HepG2 (cell line): ENCODE measurements around the gene SPRY1. TPM values are rescaled to one million over a fixed set of nuclear protein-coding genes. Genes with fewer than 3 reads are reported as not detected.

Source experiments
- ATAC-seq: fragments of 200-7000 bp; cut with Tn5 transposase; 3 replicates; pipeline ENCODE4 v1.9.1; 2020; ENCODE audit warnings: mild to moderate bottlenecking, moderate library complexity
- Bru-seq: library from RNA; stranded (reverse); fragments of 400-500 nt; gene quantifications from one replicate; lab custom pipeline; 2021; lab: Mats Ljungman, UMichigan
- BruChase-seq, 2 experiments: library from RNA; stranded (reverse); fragments of 400-500 nt; gene quantifications; one replicate each; lab custom pipeline; 2021; lab: Mats Ljungman, UMichigan
- BruUV-seq: library from RNA; stranded (reverse); fragments of 400-500 nt; replicated peaks from 2 replicates; lab custom pipeline; 2021; lab: Mats Ljungman, UMichigan
- CTCF ChIA-PET: fragments of 300-600 bp; formaldehyde crosslinking; extraction: SDS; loops from one replicate; lab custom pipeline; 2021; ENCODE audit warnings: low total read pairs, inconsistent platforms, low intra/inter-chr PET ratio; lab: Yijun Ruan, JAX
- POLR2A ChIA-PET: fragments of 350-600 bp; sonication (Branson Sonifier 250); formaldehyde crosslinking; loops from one replicate; lab custom pipeline; 2020; ENCODE audit warnings: antibody characterized with exemption, inconsistent platforms; lab: Yijun Ruan, JAX
- DNase-seq: peaks from one replicate; pipeline ENCODE4 v3.0.0-alpha.2; 2015; ENCODE audit warnings: low spot score
- FAIRE-seq: peaks from 3 replicates; lab custom pipeline; 2011; peaks lifted over from hg19 to GRCh38; lab: Jason Lieb, UNC
- H2AFZ ChIP-seq: one replicate; pipeline ENCODE4 v1.6.1; 2011; ENCODE audit warnings: low read length, inconsistent platforms
- H3K27ac ChIP-seq: fragments of 300-600 bp; 3 replicates; pipeline ENCODE4 v1.8.0; 2011; ENCODE audit warnings: mixed run types, mild to moderate bottlenecking, mixed read lengths, low read length, inconsistent platforms; ENCODE audit not compliant: insufficient read depth; ENCODE audit errors: extremely low read length
- H3K27me3 ChIP-seq, 2 experiments: fragments of 200-600 bp in 1 of 2; 2 replicates in 1 of 2; 3 replicates in 1 of 2; pipeline versions ENCODE4 v1.6.0 to v1.8.0; 2011; ENCODE audit warnings: low read length in 2 of 2, mild to moderate bottlenecking in 2 of 2, moderate library complexity in 2 of 2, inconsistent platforms in 1 of 2; ENCODE audit not compliant: insufficient read depth in 2 of 2, control insufficient read depth in 1 of 2
- H3K36me3 ChIP-seq, 2 experiments: fragments of 200-600 bp in 1 of 2; replicated peaks in 1 of 2; 2 replicates in 1 of 2; 3 replicates in 1 of 2; pipeline versions ENCODE4 v1.5.1 to v1.8.0; 2011; ENCODE audit warnings: low read length in 2 of 2, inconsistent platforms in 1 of 2; ENCODE audit not compliant: insufficient read depth in 2 of 2, control insufficient read depth in 1 of 2
- H3K4me1 ChIP-seq: 2 replicates; pipeline ENCODE4 v1.5.1; 2012; ENCODE audit warnings: low read length, inconsistent platforms; ENCODE audit not compliant: insufficient read depth
- H3K4me2 ChIP-seq: 2 replicates; pipeline ENCODE4 v1.6.0; 2011; ENCODE audit warnings: low read depth, low read length, inconsistent platforms
- H3K4me3 ChIP-seq, 3 experiments: fragments of 200-600 bp in 1 of 3; sonication (generic), shearing (Covaris generic) in 1 of 3; replicated peaks in 1 of 3; 2 replicates each; pipeline ENCODE4 v1.5.1; 2011 to 2016; ENCODE audit warnings: low read length in 3 of 3, inconsistent platforms in 2 of 3, low read depth in 2 of 3, mild to moderate bottlenecking in 2 of 3, control low read depth in 1 of 3, mixed read lengths in 1 of 3; ENCODE audit not compliant: insufficient read depth in 1 of 3
- H3K79me2 ChIP-seq: one replicate; pipeline ENCODE4 v1.6.1; 2011; ENCODE audit warnings: low read length, inconsistent platforms; ENCODE audit not compliant: insufficient read depth
- H3K9ac ChIP-seq: 2 replicates; pipeline ENCODE4 v1.6.0; 2011; ENCODE audit warnings: mild to moderate bottlenecking, low read depth, low read length, inconsistent platforms; ENCODE audit not compliant: insufficient read depth
- H3K9me3 ChIP-seq: 2 replicates; pipeline ENCODE4 v1.5.1; 2012; ENCODE audit warnings: mild to moderate bottlenecking, low read length
- H4K20me1 ChIP-seq: 2 replicates; pipeline ENCODE4 v1.6.0; 2011; ENCODE audit warnings: inconsistent platforms, mild to moderate bottlenecking, low read length, moderate library complexity; ENCODE audit not compliant: insufficient read depth
- BCL6 ChIP-seq: IDR thresholded peaks from 2 replicates; pipeline ENCODE4 v1.6.1; 2016; ENCODE audit warnings: missing genetic modification reagents, missing compliant biosample characterization
- DNMT3B ChIP-seq: conservative IDR thresholded peaks from 2 replicates; pipeline ENCODE4 v1.6.1; 2016; ENCODE audit warnings: missing biosample characterization, control low read depth
- E2F1 ChIP-seq: sonication (generic); formaldehyde crosslinking; IDR thresholded peaks from 2 replicates; pipeline ENCODE4 v1.5.0; 2020; ENCODE audit warnings: missing genetic modification reagents
- FLYWCH1 ChIP-seq: sonication (generic); formaldehyde crosslinking; IDR thresholded peaks from 2 replicates; pipeline ENCODE4 v1.8.1; 2023; ENCODE audit warnings: mild to moderate bottlenecking, missing genetic modification reagents
- HOXA5 ChIP-seq: sonication (generic); formaldehyde crosslinking; IDR thresholded peaks from 2 replicates; pipeline ENCODE4 v1.4.0; 2020; ENCODE audit warnings: missing genetic modification reagents
- LRRFIP1 ChIP-seq: sonication (generic); formaldehyde crosslinking; conservative IDR thresholded peaks from 2 replicates; pipeline ENCODE4 v1.4.0; 2020; ENCODE audit warnings: missing genetic modification reagents
- MNT ChIP-seq: fragments of 450-650 bp; IDR thresholded peaks from 2 replicates; pipeline ENCODE4 v1.6.1; 2016
- PHF21A ChIP-seq: sonication (generic); formaldehyde crosslinking; IDR thresholded peaks from 2 replicates; pipeline ENCODE4 v1.5.0; 2020; ENCODE audit warnings: mild to moderate bottlenecking, missing genetic modification reagents
- ZNF414 ChIP-seq: sonication (generic); formaldehyde crosslinking; IDR thresholded peaks from 2 replicates; pipeline ENCODE4 v1.5.0; 2020; ENCODE audit warnings: missing genetic modification reagents
- WGBS: methylation state at CpG from one replicate; pipeline ENCODE4 v1.1.6; 2017; ENCODE audit warnings: low lambda C conversion rate; 5-methylcytosine and 5-hydroxymethylcytosine counted together
- in situ Hi-C: cut with HindIII; loops from 2 replicates; pipeline ENCODE4 v1.10.0; 2017; ENCODE audit warnings: low pct_unique_long_range_greater_than_20kb; ENCODE audit not compliant: extremely low pct_ligation_motif_present
- intact Hi-C: fragments of 100-400 bp; cut with micrococcal nuclease; formaldehyde crosslinking; loops from one replicate; pipeline ENCODE4 v1.10.0; 2022; ENCODE audit not compliant: unreplicated experiment
- long read RNA-seq, 2 experiments: library from RNA in 1 of 2; library from polyadenylated mRNA in 1 of 2; stranded (forward) in 1 of 2; unstranded in 1 of 2; transcript quantifications; one replicate each; pipeline ENCODE4 v2.0.0, GENCODE V29; 2019 to 2022
- polyA minus RNA-seq, 3 experiments: library from RNA; depleted of rRNA, polyadenylated mRNA; stranded (reverse); fragments of >200 nt; gene quantifications; 2 replicates each; pipeline ENCODE4 v1.2.3, GENCODE V29; 2011; ENCODE audit warnings: low replicate concordance in 1 of 3
- polyA plus RNA-seq, 8 experiments: library from polyadenylated mRNA; depleted of rRNA in 3 of 8; stranded (reverse) in 7 of 8; unstranded in 1 of 8; fragments of >200 nt; fragmentation: Illumina TruSeq in 4 of 8; extraction: Trizol in 4 of 8; gene quantifications; 2 replicates each; pipeline versions ENCODE4 v1.2.1 to v1.2.3, GENCODE V29; 2011 to 2016; ENCODE audit warnings: low read depth in 4 of 8, missing spikeins in 1 of 8, mixed read lengths in 1 of 8; ENCODE audit not compliant: insufficient read depth in 1 of 8
- total RNA-seq, 5 experiments: library from RNA; depleted of rRNA; stranded (reverse); fragments of >200 nt; fragmentation: Illumina TruSeq; extraction: Trizol; gene quantifications; 2 replicates each; pipeline ENCODE4 v1.2.3, GENCODE V29; 2016; ENCODE audit warnings: low read depth in 1 of 5

Gene SPRY1
- total RNA-seq (2016; rRNA removed; fragmentation: Illumina TruSeq; extraction: Trizol), result 22.5 and 24.7 TPM in 2 replicates
- 4.3 and 5.4 TPM in 2 replicates for total RNA-seq (2016; cell fraction: cytosol; rRNA removed; fragmentation: Illumina TruSeq; extraction: Trizol; ENCODE audit: low read depth)
- 21.4 and 23.6 TPM in 2 replicates for total RNA-seq (2016; cell fraction: insoluble cytoplasmic fraction; rRNA removed; fragmentation: Illumina TruSeq; extraction: Trizol)
- total RNA-seq (2016; cell fraction: membrane; rRNA removed; fragmentation: Illumina TruSeq; extraction: Trizol), result 14.5 and 17.5 TPM in 2 replicates
- 31.3 and 35.8 TPM in 2 replicates for total RNA-seq (2016; cell fraction: nucleus; rRNA removed; fragmentation: Illumina TruSeq; extraction: Trizol)
- polyA plus RNA-seq (2011; rRNA removed), result 33.4 and 35.4 TPM in 2 replicates
- 19.4 and 28.2 TPM in 2 replicates for polyA plus RNA-seq (2011; cell fraction: cytosol; rRNA removed)
- 51.7 and 53.2 TPM in 2 replicates for polyA plus RNA-seq (2011; cell fraction: nucleus; rRNA removed)
- polyA plus RNA-seq (2012), result 31.5 and 33.4 TPM in 2 replicates
- polyA plus RNA-seq (2016; cell fraction: cytosol; fragmentation: Illumina TruSeq; extraction: Trizol; ENCODE audit: low read depth), result 1.8 and 1.9 TPM in 2 replicates
- polyA plus RNA-seq (2016; cell fraction: insoluble cytoplasmic fraction; fragmentation: Illumina TruSeq; extraction: Trizol; ENCODE audit: low read depth), result 22.0 and 23.2 TPM in 2 replicates
- 7.4 and 7.5 TPM in 2 replicates for polyA plus RNA-seq (2016; cell fraction: membrane; fragmentation: Illumina TruSeq; extraction: Trizol; ENCODE audit: low read depth)
- polyA plus RNA-seq (2016; cell fraction: nucleus; fragmentation: Illumina TruSeq; extraction: Trizol; ENCODE audit: insufficient read depth, low read depth), result 70.5 and 74.3 TPM in 2 replicates
- polyA minus RNA-seq (2011; rRNA and poly(A)+ RNA removed; ENCODE audit: low replicate concordance), result 0.26 and 48.0 TPM in 2 replicates
- 37.3 and 43.9 TPM in 2 replicates for polyA minus RNA-seq (2011; cell fraction: cytosol; rRNA and poly(A)+ RNA removed)
- polyA minus RNA-seq (2011; cell fraction: nucleus; rRNA and poly(A)+ RNA removed), result 61.7 and 66.8 TPM in 2 replicates
- Bru-seq, nascent RNA, result percentile 99 among the genes with signal in this experiment
- percentile 77 among the genes with signal in this experiment for BruChase-seq, experiment 1, labeled RNA remaining after a 6-hour chase
- BruChase-seq, experiment 2, labeled RNA remaining after a 2-hour chase, result percentile 95 among the genes with signal in this experiment
- long read RNA-seq, experiment 1, transcript SPRY1-206 (2 exons, 849 nt), result major isoform, 8 of 17 reads
- long read RNA-seq, experiment 1, partial matches to known transcripts, result 3 of 17 reads
- long read RNA-seq, experiment 1, other reads (novel, unspliced or antisense), result 3 of 17 reads
- long read RNA-seq, experiment 2, transcript SPRY1-204 (2 exons, 1,012 nt), result major isoform, 7 of 54 reads
- long read RNA-seq, experiment 2, partial matches to known transcripts, result 30 of 54 reads
- long read RNA-seq, experiment 2, other reads (novel, unspliced or antisense), result 17 of 54 reads

DNA sequence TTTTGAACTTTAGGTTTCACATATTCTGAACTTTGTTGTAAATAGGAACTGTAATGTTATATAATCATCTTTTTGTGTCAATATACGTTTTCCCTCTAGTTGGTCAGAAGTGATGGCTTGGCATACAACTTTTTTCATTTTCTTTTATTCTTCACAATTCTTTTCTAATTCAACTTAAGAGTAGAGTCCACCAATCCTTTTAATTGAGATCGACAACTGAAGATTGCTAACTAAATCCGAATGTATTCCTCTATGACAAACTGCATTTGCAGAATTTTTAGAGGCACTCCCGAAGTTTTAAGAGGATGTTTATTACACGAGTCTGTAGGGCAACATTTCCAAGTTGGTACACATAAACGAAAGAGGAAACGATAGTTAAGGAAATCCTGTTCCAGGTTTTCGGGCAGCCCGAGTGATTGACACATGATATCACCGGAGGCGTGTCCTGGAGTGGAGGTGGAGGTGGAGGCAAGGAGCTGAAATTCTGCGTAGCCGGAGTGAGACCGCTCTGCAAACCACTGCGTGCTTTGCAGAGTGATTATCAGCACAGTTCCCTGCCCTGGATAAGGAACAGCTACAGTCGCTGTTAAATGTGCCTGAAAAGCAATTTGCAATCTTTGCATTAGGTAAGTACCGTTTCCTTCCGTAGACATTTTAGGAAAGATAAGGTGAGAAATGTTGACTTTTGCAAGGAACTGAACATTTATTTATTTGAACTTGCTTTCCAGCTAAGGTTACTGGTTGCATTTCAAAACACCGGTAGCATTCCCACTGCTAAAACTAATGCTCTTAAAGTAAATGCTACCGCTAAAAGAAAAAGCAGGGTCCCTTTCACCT lies at the start of gene SPRY1:
Gene SPRY1, plus strand, starts transcription at position 489 of the 837 bp plus-strand sequence. CDS start 4,797 bp downstream, outside the sequence.
- Histone ChIP-seq H3K27ac (peak within 1 kb of the TSS; percentile 90), H3K36me3 (peaks cover 8 to 12% of the 10 kb centered on the region in 2 experiments; a peak in 4 of 5 replicates), H3K4me2 (peak within 1 kb of the TSS; percentile 74), H3K9me3 (no peaks in the 10 kb centered on the region), H4K20me1 (peaks cover 10% of the 10 kb centered on the region; the same call in 1 of the 2 replicates), H3K4me3 (peak within 1 kb of the TSS; percentile 83 to 96 (median 90)), H2AFZ (peak within 1 kb of the TSS; percentile 21), H3K9ac (peak within 1 kb of the TSS; percentile 87), H3K79me2 (peaks cover 50% of the 10 kb centered on the region), H3K27me3 (no peaks in the 10 kb centered on the region; a peak in 1 of 5 replicates), H3K4me1 (peaks cover 16% of the 10 kb centered on the region)
- intact Hi-C loops (loop anchor here (1.0 to 5.0 kb wide), 7 partner anchors 47 to 293 kb away; no protein-coding TSS in a partner anchor), in situ Hi-C loops (loop anchor here (5.0 to 25.0 kb wide), 6 partner anchors 81 to 866 kb away; no protein-coding TSS in a partner anchor)
- FAIRE-seq, result peak; percentile 94
- ChIA-PET POLR2A (interaction anchor here (0.9 to 3.4 kb wide), 15 partner anchors 14 to 253 kb away, joined by 3 to 33 read pairs (median 5); no protein-coding TSS in a partner anchor), CTCF (interaction anchor here (1.2 kb wide), 1 partner anchor 169 kb away, joined by 3 read pairs; no protein-coding TSS in a partner anchor)
- 2% methylated on average over 20 of the region's 20 CpGs for WGBS
- peak; percentile 84 for ATAC-seq
- no TSS peak for BruUV-seq
- DNase-seq, result peak; percentile 95
- TF ChIP-seq ZNF414 (CRISPR knock-in tag) (peak; percentile 26; the same call in 1 of the 2 replicates), E2F1 (CRISPR knock-in tag) (0 out of 2 replicates have a peak, but pooled peaks have one; percentile 8), DNMT3B (CRISPR knock-in tag) (peak; percentile 55; the same call in 1 of the 2 replicates), FLYWCH1 (CRISPR knock-in tag) (peak; percentile 9; the same call in 1 of the 2 replicates), HOXA5 (CRISPR knock-in tag) (peak; percentile 88), BCL6 (CRISPR knock-in tag) (peak; percentile 69; the same call in 1 of the 2 replicates), MNT (peak; percentile 33; the same call in 1 of the 2 replicates), PHF21A (CRISPR knock-in tag) (0 out of 2 replicates have a peak, but pooled peaks have one; percentile 49), LRRFIP1 (0 out of 2 replicates have a peak, but pooled peaks have one; percentile 27)
